ENCODE results near the gene FGF16. TPM values are rescaled to one million over a fixed set of nuclear protein-coding genes. Genes with fewer than 3 reads are reported as not detected.

Gene FGF16
- total and polyA plus RNA-seq, 10 of the 15 experiments (the other 5 are each of a cell fraction or from before 2014, with no cell fraction given) = not detected

DNA sequence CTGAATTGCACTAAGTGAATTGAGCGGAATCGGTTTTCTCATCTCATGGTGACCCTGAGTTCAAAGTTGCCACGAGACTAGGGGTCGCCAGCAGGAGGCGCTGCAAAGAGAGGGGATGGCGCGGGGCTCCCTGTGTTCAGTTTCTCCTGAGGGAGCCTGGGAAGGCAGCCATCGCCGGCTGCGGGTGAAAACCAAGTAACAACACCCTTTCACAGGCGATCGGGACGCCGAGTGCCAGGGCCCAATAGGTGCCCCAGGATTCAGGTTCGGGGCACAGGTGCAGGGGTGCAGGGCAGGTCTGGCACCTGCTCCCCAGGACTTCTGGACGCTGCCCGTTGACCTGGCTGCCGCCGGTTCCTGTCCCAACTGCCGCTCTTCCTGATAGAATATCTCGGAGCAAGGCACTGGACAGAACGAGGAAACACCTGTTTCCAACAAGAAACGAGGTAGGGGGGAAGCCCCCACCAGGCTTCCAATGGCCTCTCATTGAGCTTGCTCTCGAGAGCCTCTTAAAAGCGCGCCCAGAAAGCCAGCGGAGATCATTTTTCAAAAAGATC lies 1.1 kb upstream of the FGF16 start:
- peak overlapping the region; percentile 50 for H3K4me2 ChIP-seq (ENCODE audit: control insufficient read depth, insufficient read depth)
- peak overlapping the region; percentile 22; the same call in 1 of the 2 replicates for H3K4me3 ChIP-seq
- CTCF ChIA-PET = no interaction called here

More for the DNA sequence above, 1.1 kb upstream of the FGF16 start:
- no peaks in the 10 kb centered on the region; the same call in 2 of the 3 replicates for H3K9me3 ChIP-seq (replicated peaks; ENCODE audit: control insufficient read depth, insufficient read depth, low read length)
- H3K27ac ChIP-seq (ENCODE audit: control insufficient read depth, insufficient read depth) = no peak overlapping the region
- RAD21 ChIA-PET (ENCODE audit: unreplicated experiment) = no interaction called here
- BruUV-seq (replicated peaks) = no TSS peak
- FAIRE-seq = no peak
- H2AFZ ChIP-seq (ENCODE audit: control insufficient read depth, low read depth, low read length) = no peak overlapping the region
- no peak for ATAC-seq
- in situ Hi-C loops (cut with MboI) (no loop called here), intact Hi-C loops (cut with micrococcal nuclease; ENCODE audit: unreplicated experiment) (no loop called here)
- 47% methylated on average over 27 of the region's 27 CpGs for WGBS (ENCODE audit: insufficient coverage, insufficient replicate concordance, low lambda C conversion rate, missing lambda C conversion rate)
- H3K79me2 ChIP-seq (ENCODE audit: control insufficient read depth, insufficient read depth, low read length) = no peaks in the 10 kb centered on the region
- no peaks in the 10 kb centered on the region for H3K36me3 ChIP-seq (ENCODE audit: control insufficient read depth in 2 of 2, insufficient read depth in 2 of 2, low read length in 1 of 2)
- POLR2A ChIA-PET = no interaction called here
- no peak for DNase-seq (ENCODE audit: low read depth, low spot score)
- no peaks in the 10 kb centered on the region for H4K20me1 ChIP-seq (ENCODE audit: control insufficient read depth, insufficient read depth)
- peaks cover 0 to 5% of the 10 kb centered on the region in 2 experiments; a peak in 3 of 4 replicates for H3K27me3 ChIP-seq (replicated peaks in 1 of 2; ENCODE audit: control insufficient read depth in 2 of 2, insufficient read depth in 2 of 2, low read length in 1 of 2)
- SMC1A ChIA-PET (ENCODE audit: uncharacterized antibody, unreplicated experiment) = interaction anchor here (0.8 kb wide), 1 partner anchor 569 kb away, joined by 3 read pairs; no protein-coding TSS in a partner anchor
- no peaks in the 10 kb centered on the region for H3K4me1 ChIP-seq (ENCODE audit: control insufficient read depth, insufficient read depth, low read length)
- H3K9ac ChIP-seq (ENCODE audit: control insufficient read depth, insufficient read depth, low read length) = no peak overlapping the region
- TF ChIP-seq SPI1 (IDR thresholded peaks at IDR 0.05; ENCODE audit: borderline replicate concordance, insufficient read depth, low read depth, low read length) = no peak
- TF ChIP-seq, protein P1, sequence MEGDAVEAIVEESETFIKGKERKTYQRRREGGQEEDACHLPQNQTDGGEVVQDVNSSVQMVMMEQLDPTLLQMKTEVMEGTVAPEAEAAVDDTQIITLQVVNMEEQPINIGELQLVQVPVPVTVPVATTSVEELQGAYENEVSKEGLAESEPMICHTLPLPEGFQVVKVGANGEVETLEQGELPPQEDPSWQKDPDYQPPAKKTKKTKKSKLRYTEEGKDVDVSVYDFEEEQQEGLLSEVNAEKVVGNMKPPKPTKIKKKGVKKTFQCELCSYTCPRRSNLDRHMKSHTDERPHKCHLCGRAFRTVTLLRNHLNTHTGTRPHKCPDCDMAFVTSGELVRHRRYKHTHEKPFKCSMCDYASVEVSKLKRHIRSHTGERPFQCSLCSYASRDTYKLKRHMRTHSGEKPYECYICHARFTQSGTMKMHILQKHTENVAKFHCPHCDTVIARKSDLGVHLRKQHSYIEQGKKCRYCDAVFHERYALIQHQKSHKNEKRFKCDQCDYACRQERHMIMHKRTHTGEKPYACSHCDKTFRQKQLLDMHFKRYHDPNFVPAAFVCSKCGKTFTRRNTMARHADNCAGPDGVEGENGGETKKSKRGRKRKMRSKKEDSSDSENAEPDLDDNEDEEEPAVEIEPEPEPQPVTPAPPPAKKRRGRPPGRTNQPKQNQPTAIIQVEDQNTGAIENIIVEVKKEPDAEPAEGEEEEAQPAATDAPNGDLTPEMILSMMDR (IDR thresholded peaks at IDR 0.05 in 2 of 3, conservative IDR thresholded peaks at IDR 0.05 in 1 of 3; ENCODE audit: control insufficient read depth in 2 of 3, extremely low read depth in 1 of 3, insufficient read depth in 1 of 3, low read depth in 3 of 3, low read length in 3 of 3) = peak in 1 of 3 experiments; percentile 28; a peak in 2 of 6 replicates
- TF ChIP-seq ZSCAN29 (IDR thresholded peaks at IDR 0.05) = no peak
